Measurements from ENCODE around the gene PRKACB.
A peak's percentile ranks its signal among the peaks of the same experiment; 100 is the strongest.
"Not testable (repeated sequence)": the region's sequence is repeated elsewhere in the genome, so short reads cannot be mapped to it uniquely, and the experiment has no call there.

The PRKACB gene

GRCh38 chr1:84271441-84272151, 127.5 kb downstream of the PRKACB start:
- Histone ChIP-seq H3K27me3 (ENCODE audit: low read depth, low read length) (no peaks in the 10 kb centered on the region), H3K9me3 (ENCODE audit: control insufficient read depth in 1 of 2, low read length in 2 of 2) (peaks cover 0 to 2% of the 10 kb centered on the region in 2 donors), H3K4me1 (ENCODE audit: control insufficient read depth in 1 of 2, insufficient read depth in 2 of 2, low read length in 2 of 2) (peaks cover 0 to 9% of the 10 kb centered on the region in 2 donors), H3K27ac (ENCODE audit: low read length) (peak overlapping the region; percentile 78), H3K4me3 (ENCODE audit: low read depth in 1 of 2, low read length in 2 of 2) (no peak overlapping the region), H3K36me3 (ENCODE audit: control insufficient read depth in 1 of 2, insufficient read depth in 2 of 2, low read length in 2 of 2) (no peaks in the 10 kb centered on the region)

DNA sequence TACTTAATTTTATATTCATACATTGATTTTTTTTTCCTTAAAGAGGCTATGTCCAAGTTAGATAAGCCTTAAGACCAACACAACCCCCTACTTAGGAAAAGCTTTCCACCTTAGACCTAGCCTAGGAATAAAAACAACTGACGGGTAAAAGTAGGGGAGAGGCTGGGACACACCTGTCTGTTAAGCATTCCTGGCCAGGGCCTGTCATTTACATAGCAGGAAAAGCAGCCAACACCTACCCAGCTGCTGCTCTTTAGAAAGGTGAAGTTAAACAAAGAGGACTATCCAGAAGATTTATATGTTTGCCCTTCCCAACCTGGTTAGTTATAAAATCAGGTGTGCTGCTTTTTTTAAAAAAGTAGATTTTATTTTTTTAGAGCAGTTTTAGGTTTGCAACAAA, 128.3 kb downstream of the PRKACB start:
- peak overlapping the region; percentile 78 for H3K27ac ChIP-seq (ENCODE audit: low read length)
- peaks cover 0 to 9% of the 10 kb centered on the region in 2 donors for H3K4me1 ChIP-seq (ENCODE audit: control insufficient read depth in 1 of 2, insufficient read depth in 2 of 2, low read length in 2 of 2)
- H3K27me3 ChIP-seq (ENCODE audit: low read depth, low read length), result no peaks in the 10 kb centered on the region
- peaks cover 0 to 2% of the 10 kb centered on the region in 2 donors for H3K9me3 ChIP-seq (ENCODE audit: control insufficient read depth in 1 of 2, low read length in 2 of 2)
- H3K36me3 ChIP-seq (ENCODE audit: control insufficient read depth in 1 of 2, insufficient read depth in 2 of 2, low read length in 2 of 2), result no peaks in the 10 kb centered on the region
- H3K4me3 ChIP-seq (ENCODE audit: low read depth in 1 of 2, low read length in 2 of 2), result no peak overlapping the region

- Histone ChIP-seq H3K27me3 (ENCODE audit: low read depth, low read length) (no peaks in the 10 kb centered on the region), H3K27ac (ENCODE audit: low read length) (no peak overlapping the region), H3K36me3 (ENCODE audit: control insufficient read depth in 1 of 2, insufficient read depth in 2 of 2, low read length in 2 of 2) (no peaks in the 10 kb centered on the region)
Measured at GRCh38 chr1:84277343-84278059, 133.4 kb downstream of the PRKACB start.

GRCh38 chr1:84278905-84279304, 134.8 kb downstream of the PRKACB start:
- Histone ChIP-seq H3K9me3 (ENCODE audit: control insufficient read depth in 1 of 2, low read length in 2 of 2) (no peaks in the 10 kb centered on the region), H3K4me1 (ENCODE audit: control insufficient read depth in 1 of 2, insufficient read depth in 2 of 2, low read length in 2 of 2) (no peaks in the 10 kb centered on the region), H3K36me3 (ENCODE audit: control insufficient read depth in 1 of 2, insufficient read depth in 2 of 2, low read length in 2 of 2) (no peaks in the 10 kb centered on the region), H3K27me3 (ENCODE audit: low read depth, low read length) (no peaks in the 10 kb centered on the region), H3K4me3 (ENCODE audit: low read depth in 1 of 2, low read length in 2 of 2) (no peak overlapping the region), H3K27ac (ENCODE audit: low read length) (no peak overlapping the region)

More at GRCh38 chr1:84277343-84278059, 133.4 kb downstream of the PRKACB start:
- Histone ChIP-seq H3K4me1 (ENCODE audit: control insufficient read depth in 1 of 2, insufficient read depth in 2 of 2, low read length in 2 of 2) (no peaks in the 10 kb centered on the region), H3K4me3 (ENCODE audit: low read depth in 1 of 2, low read length in 2 of 2) (no peak overlapping the region), H3K9me3 (ENCODE audit: control insufficient read depth in 1 of 2, low read length in 2 of 2) (peaks cover 0 to 2% of the 10 kb centered on the region in 2 donors)

GRCh38 chr1:84280912-84281311, 136.8 kb downstream of the PRKACB start:
- H3K36me3 ChIP-seq (ENCODE audit: control insufficient read depth in 1 of 2, insufficient read depth in 2 of 2, low read length in 2 of 2), result no peaks in the 10 kb centered on the region
- H3K27me3 ChIP-seq (ENCODE audit: low read depth, low read length), result no peaks in the 10 kb centered on the region
- H3K4me3 ChIP-seq (ENCODE audit: low read depth in 1 of 2, low read length in 2 of 2), result no peak overlapping the region
- no peaks in the 10 kb centered on the region for H3K4me1 ChIP-seq (ENCODE audit: control insufficient read depth in 1 of 2, insufficient read depth in 2 of 2, low read length in 2 of 2)
- no peak overlapping the region for H3K27ac ChIP-seq (ENCODE audit: low read length)
- H3K9me3 ChIP-seq (ENCODE audit: control insufficient read depth in 1 of 2, low read length in 2 of 2), result no peaks in the 10 kb centered on the region

DNA sequence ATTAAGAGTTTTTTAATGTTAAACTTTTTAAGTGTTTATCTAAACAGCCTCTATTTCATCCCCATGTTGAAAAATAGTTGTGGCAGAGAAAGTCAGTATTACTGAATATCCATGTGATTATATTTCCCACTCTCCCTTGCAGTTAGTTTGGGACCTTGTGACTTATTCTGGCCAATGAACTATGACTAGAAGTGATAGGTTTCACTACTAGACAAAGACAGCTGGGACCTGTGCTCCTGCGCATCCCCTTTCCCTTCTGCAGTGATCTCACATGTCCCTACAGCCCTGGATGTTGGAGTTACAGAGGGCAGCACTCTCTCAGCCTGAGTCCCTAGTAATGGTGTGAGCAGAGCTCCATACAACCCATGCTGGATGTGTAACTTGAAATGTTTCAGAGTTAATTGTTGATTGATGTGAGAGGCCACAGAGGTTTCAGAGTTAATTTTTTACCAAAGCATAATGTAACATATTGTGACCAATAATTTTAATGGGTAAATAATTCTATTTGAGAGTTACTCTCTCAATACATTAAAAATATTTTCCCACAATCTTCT, 138.8 kb downstream of the PRKACB start:
- H3K27ac ChIP-seq (ENCODE audit: low read length), result no peak overlapping the region
- H3K9me3 ChIP-seq (ENCODE audit: control insufficient read depth in 1 of 2, low read length in 2 of 2), result peaks cover 0 to 10% of the 10 kb centered on the region in 2 donors
- H3K27me3 ChIP-seq (ENCODE audit: low read depth, low read length), result no peaks in the 10 kb centered on the region
- H3K4me1 ChIP-seq (ENCODE audit: control insufficient read depth in 1 of 2, insufficient read depth in 2 of 2, low read length in 2 of 2), result no peaks in the 10 kb centered on the region
- H3K36me3 ChIP-seq (ENCODE audit: control insufficient read depth in 1 of 2, insufficient read depth in 2 of 2, low read length in 2 of 2), result no peaks in the 10 kb centered on the region
- no peak overlapping the region for H3K4me3 ChIP-seq (ENCODE audit: low read depth in 1 of 2, low read length in 2 of 2)

DNA sequence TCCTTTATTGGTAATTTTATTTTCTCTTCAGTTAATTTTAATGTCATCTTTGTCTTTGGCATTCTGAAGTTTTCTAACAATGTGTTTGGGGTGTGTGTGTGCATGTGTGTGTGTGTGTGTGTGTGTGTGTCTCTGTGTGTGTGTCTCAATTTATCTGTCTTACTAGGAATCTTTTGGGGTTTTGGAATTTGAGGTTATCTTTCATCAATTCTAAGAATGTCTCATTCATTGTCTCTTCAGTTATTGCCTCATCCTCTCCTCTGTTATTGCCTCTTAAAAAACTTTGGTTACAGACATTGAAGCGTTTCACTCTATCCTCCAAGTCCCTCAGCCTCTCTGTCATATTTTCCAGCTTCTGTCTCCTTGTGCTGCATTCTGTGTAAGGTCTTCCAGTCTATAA, 139.3 kb downstream of the PRKACB start:
- H3K36me3 ChIP-seq (ENCODE audit: control insufficient read depth in 1 of 2, insufficient read depth in 2 of 2, low read length in 2 of 2), result no peaks in the 10 kb centered on the region
- H3K27ac ChIP-seq (ENCODE audit: low read length), result no peak overlapping the region
- no peaks in the 10 kb centered on the region for H3K27me3 ChIP-seq (ENCODE audit: low read depth, low read length)
- H3K4me1 ChIP-seq (ENCODE audit: control insufficient read depth in 1 of 2, insufficient read depth in 2 of 2, low read length in 2 of 2), result no peaks in the 10 kb centered on the region
- H3K9me3 ChIP-seq (ENCODE audit: control insufficient read depth in 1 of 2, low read length in 2 of 2), result peaks cover 0 to 11% of the 10 kb centered on the region in 2 donors
- H3K4me3 ChIP-seq (ENCODE audit: low read depth in 1 of 2, low read length in 2 of 2), result no peak overlapping the region

DNA sequence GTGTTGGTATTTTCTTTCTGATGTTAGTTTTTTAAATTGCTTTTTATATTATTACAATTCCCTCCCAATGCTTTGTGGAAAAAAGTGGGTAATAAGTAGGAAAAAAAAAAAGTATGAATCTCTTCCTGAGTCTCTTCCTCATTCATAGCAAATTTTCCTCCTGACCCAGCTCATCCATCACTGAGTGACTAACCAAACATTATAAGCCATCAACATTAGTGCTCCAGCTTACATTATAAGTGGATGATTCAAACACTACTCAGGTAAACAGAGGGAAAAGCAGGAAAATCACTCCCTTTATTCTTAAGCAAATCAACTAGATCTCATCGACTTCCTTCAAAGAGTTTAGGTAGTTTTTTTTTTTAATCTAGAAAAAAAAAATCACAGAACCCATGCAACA, 142.0 kb downstream of the PRKACB start:
- Histone ChIP-seq H3K36me3 (ENCODE audit: control insufficient read depth in 1 of 2, insufficient read depth in 2 of 2, low read length in 2 of 2) (no peaks in the 10 kb centered on the region), H3K4me3 (ENCODE audit: low read depth in 1 of 2, low read length in 2 of 2) (no peak overlapping the region), H3K27ac (ENCODE audit: low read length) (no peak overlapping the region), H3K27me3 (ENCODE audit: low read depth, low read length) (no peaks in the 10 kb centered on the region), H3K4me1 (ENCODE audit: control insufficient read depth in 1 of 2, insufficient read depth in 2 of 2, low read length in 2 of 2) (no peaks in the 10 kb centered on the region), H3K9me3 (ENCODE audit: control insufficient read depth in 1 of 2, low read length in 2 of 2) (peaks cover 0 to 17% of the 10 kb centered on the region in 2 donors)

DNA sequence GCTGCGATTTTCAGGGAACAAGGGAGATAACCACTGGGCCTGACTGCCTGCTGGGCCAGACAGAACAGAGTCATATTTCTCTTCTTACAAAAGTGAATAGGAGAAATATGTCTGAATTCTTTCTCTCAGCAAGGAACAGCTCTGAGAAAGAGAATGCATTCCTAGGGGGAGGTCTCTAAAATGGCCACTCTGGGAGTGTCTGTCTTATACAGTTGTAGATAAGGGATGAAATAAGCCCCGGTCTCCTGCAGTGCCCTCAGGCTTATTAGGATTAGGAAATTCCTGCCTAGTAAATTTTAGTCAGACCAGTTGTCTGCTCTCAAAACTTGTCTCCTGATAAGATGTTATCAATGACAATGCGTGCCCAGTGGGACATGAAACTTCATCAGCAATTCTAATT, 143.3 kb downstream of the PRKACB start:
- H3K27me3 ChIP-seq (ENCODE audit: low read depth, low read length); H3K4me3 ChIP-seq (ENCODE audit: low read depth in 1 of 2, low read length in 2 of 2); H3K27ac ChIP-seq (ENCODE audit: low read length); H3K36me3 ChIP-seq (ENCODE audit: control insufficient read depth in 1 of 2, insufficient read depth in 2 of 2, low read length in 2 of 2); H3K4me1 ChIP-seq (ENCODE audit: control insufficient read depth in 1 of 2, insufficient read depth in 2 of 2, low read length in 2 of 2): not testable (repeated sequence)
- peaks cover 0 to 17% of the 10 kb centered on the region in 2 donors for H3K9me3 ChIP-seq (ENCODE audit: control insufficient read depth in 1 of 2, low read length in 2 of 2)

Data from muscle layer of duodenum (tissue), 2 donors.